ENCODE data around the gene EFCAB7.

- TF ChIP-seq CTCF (IDR thresholded peaks at IDR 0.05) (no peak), POLR2A (IDR thresholded peaks at IDR 0.05) (no peak), POLR2AphosphoS5 (IDR thresholded peaks at IDR 0.05) (no peak)
Observed at GRCh38 chr1:63534406-63534805, 11.1 kb downstream of the EFCAB7 start.

Data from breast epithelium (tissue), 3 donors.